Measurements from ENCODE around the gene NCOA7. TPM values are rescaled to one million over a fixed set of nuclear protein-coding genes. Genes with fewer than 3 reads are reported as not detected.

NCOA7 gene
- total and polyA plus RNA-seq, 9 of the 15 experiments (the other 6 are each of a cell fraction or from before 2014, with no cell fraction given): 5.8 to 14.6 (median 9.3) TPM

DNA sequence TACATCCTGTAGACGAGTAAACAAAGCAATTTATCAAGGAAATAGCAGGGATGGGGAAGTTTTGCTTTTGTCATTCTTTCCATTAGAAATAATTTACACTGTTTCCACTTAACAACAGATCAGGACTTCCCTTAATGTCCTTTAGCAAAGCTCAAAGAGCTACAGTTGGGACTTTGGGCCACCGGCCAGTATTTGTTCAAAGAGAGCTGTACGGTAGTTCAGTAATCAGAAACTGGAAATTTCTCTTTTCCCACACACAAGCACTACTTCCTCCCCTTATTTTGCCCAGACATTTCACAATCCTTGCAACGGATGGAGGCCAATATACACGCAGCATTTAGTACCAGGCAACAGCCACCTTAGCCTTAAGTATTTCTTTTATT, 153.7 kb downstream of the NCOA7 start (continued):
- no peak for TF ChIP-seq CAMTA2 (CRISPR knock-in tag; conservative IDR thresholded peaks at IDR 0.05)

DNA sequence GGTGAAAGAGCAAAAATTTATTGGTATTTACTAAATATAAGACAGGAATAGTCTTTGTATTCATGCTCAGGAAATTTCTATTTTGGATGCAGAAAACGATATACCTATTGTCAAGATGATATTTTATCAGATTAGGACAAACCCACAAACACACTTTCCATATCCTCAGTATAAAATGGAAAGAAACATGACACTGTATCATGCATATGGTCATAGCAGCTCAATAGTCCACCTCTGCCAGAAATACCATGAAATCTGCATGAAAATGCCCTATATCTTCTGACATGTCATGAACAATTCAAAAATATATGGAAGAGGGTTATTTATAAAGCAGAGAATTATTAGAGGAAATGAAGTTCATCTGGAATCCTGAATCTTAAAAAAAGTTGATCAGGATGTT, 154.1 kb downstream of the NCOA7 start:
- Histone ChIP-seq H3K9ac (ENCODE audit: insufficient read depth in 1 of 2, low read depth in 2 of 2, low read length in 2 of 2) (peak overlapping the region in 1 of 2 experiments; percentile 23; a peak in 1 of 4 replicates), H3K4me1 (replicated peaks in 1 of 2; ENCODE audit: control insufficient read depth in 2 of 2, insufficient read depth in 2 of 2, low read length in 2 of 2) (peaks cover 22 to 86% of the 10 kb centered on the region in 2 experiments), H3K4me2 (ENCODE audit: insufficient read depth, low read length) (no peak overlapping the region), H3K27me3 (ENCODE audit: control insufficient read depth in 2 of 2, insufficient read depth in 2 of 2, low read length in 2 of 2) (no peaks in the 10 kb centered on the region), H3K9me1 (ENCODE audit: control insufficient read depth, insufficient read depth, low read length) (no peaks in the 10 kb centered on the region), H2AFZ (ENCODE audit: low read depth, low read length) (no peak overlapping the region), H4K20me1 (replicated peaks; ENCODE audit: control insufficient read depth, insufficient read depth, low read length) (no peaks in the 10 kb centered on the region), H3K27ac (ENCODE audit: extremely low read depth, low read depth, low read length) (peak overlapping the region; percentile 70; the same call in 1 of the 3 replicates), H3K4me3 (no peak overlapping the region), H3K36me3 (ENCODE audit: control insufficient read depth, insufficient read depth, low read length) (no peaks in the 10 kb centered on the region), H3K79me2 (ENCODE audit: control insufficient read depth, insufficient read depth, low read length) (no peaks in the 10 kb centered on the region), H3K9me3 (replicated peaks; ENCODE audit: control insufficient read depth, insufficient read depth, low read depth, low read length) (no peaks in the 10 kb centered on the region)
- FAIRE-seq: no peak
- in situ Hi-C loops (cut with MboI) (no loop called here), intact Hi-C loops (cut with micrococcal nuclease) (no loop called here)
- BruUV-seq (replicated peaks): no TSS peak
- TF ChIP-seq TGIF2 (CRISPR knock-in tag; IDR thresholded peaks at IDR 0.05) (no peak), NFRKB (IDR thresholded peaks at IDR 0.05; ENCODE audit: low read depth) (0 out of 2 replicates have a peak, but pooled peaks have one; percentile 42)
- DNase-seq (ENCODE audit: extremely low read depth in 1 of 4, low spot score in 3 of 4): no peak
- POLR2A ChIA-PET: interaction anchor here (1.4 to 2.4 kb wide), 3 partner anchors 11 to 22 kb away, joined by 5 to 12 read pairs (median 5); partner anchors contain the start of gene HINT3
- no peak for ATAC-seq
- CTCF ChIA-PET (ENCODE audit: low intra/inter-chr PET ratio): no interaction called here
- 13% methylated on average over 1 of the region's 1 CpG for WGBS (ENCODE audit: insufficient coverage, low coverage, missing lambda C conversion rate)
